ENCODE data around the gene AKAP13. TPM values are rescaled to one million over a fixed set of nuclear protein-coding genes. Genes with fewer than 3 reads are reported as not detected.
"Not testable (repeated sequence)": the region's sequence is repeated elsewhere in the genome, so short reads cannot be mapped to it uniquely, and the experiment has no call there.

AKAP13 gene
- total RNA-seq, 2 experiments from 2014 or later = 85.1 to 104 TPM

DNA sequence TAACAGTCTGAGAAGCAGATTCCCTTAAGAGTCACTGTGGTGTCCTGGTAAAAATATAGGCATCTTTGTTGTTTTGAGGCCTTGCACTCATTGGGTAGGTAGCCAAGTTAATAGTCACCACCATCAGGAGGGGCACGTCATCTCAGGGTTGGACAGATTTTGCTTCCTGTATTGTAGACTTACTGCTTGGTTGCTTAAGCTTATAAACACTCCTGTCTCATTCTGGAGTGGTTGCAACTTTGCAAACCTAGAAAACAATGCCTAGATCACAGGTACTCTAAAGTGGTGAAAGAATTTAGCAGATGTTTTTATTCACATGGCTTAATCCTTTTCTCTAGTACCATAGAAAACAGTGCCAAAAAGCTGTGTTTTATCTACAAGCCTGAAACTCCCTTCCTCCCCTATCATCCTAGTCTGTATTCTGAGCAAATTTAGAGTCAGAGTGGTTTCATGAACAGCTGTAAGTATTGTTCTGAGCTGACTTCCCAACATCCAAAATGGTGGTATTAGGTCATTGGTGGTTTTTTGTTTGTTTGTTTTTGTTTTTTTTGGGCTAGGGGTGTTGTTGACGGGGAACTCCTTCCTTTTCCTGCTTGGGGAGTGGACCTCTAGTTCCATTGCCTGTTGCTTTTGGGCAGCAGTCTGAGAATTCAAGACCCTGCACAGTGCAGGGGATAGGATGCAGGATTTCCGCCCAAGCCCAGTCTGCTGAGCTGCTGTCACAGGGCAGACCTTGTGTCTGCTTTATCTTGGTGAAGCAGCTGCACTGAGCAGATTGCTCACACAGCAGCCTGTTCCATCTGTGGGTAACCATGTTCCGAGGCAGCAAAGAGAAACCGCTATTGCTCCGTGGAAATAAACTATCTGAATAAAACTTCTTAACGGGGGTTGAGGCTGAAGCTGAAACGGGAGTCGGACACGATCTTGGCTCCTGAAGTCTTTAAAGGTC lies 202.0 kb downstream of the AKAP13 start:
- peaks cover 56% of the 10 kb centered on the region for H3K36me3 Mint-ChIP-seq (ENCODE audit: low read depth)
- intact Hi-C loops (cut with DNase I, micrococcal nuclease) = loop anchor here (1.0 to 10.0 kb wide), 20 partner anchors 15 to 600 kb away; partner anchors contain the start of gene PDE8A (in 1 of the 2)
- H3K27me3 Mint-ChIP-seq = no peaks in the 10 kb centered on the region
- CTCF ChIA-PET = interaction anchor here (0.6 to 3.5 kb wide), 14 partner anchors 25 to 286 kb away, joined by 3 to 16 read pairs (median 4); no protein-coding TSS in a partner anchor
- peaks cover 83% of the 10 kb centered on the region for H3K4me1 Mint-ChIP-seq
- peak overlapping the region; percentile 78 for H3K4me3 Mint-ChIP-seq
- ATAC-seq (peak; percentile 72), DNase-seq (peak; percentile 81)
- POLR2A ChIA-PET = interaction anchor here (0.5 to 2.5 kb wide), 15 partner anchors 25 to 226 kb away, joined by 3 to 18 read pairs (median 6); no protein-coding TSS in a partner anchor
- no peaks in the 10 kb centered on the region for H3K9me3 Mint-ChIP-seq (ENCODE audit: low read depth)
- H3K27ac Mint-ChIP-seq = peak overlapping the region; percentile 92

DNA sequence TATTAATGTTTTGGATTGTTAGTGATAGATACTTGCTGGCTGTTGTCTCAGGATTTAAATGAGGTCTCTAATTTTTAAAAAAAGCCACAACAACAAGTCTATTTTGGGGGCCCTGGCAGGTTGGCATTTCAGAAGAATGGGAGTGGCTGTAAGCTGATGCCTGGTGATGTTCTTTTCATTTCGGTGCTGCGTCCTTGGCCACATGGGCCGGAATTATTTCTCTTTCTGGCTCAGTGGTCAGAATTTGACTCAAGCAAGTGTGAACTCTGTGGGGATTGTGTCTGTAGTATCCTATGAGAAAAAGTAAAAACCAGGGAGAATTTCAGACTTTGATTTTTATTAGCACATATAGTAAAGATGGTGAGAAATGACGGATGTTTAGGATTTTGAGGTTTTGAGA lies 203.0 kb downstream of the AKAP13 start:
- no peak for ATAC-seq
- peak; percentile 28 for DNase-seq
- intact Hi-C loops (cut with DNase I, micrococcal nuclease) = loop anchor here (1.0 to 10.0 kb wide), 15 partner anchors 14 to 601 kb away; partner anchors contain the start of gene PDE8A (in 1 of the 2)
- H3K27ac Mint-ChIP-seq = peak overlapping the region; percentile 92
- peaks cover 89% of the 10 kb centered on the region for H3K4me1 Mint-ChIP-seq
- H3K9me3 Mint-ChIP-seq (ENCODE audit: low read depth) = no peaks in the 10 kb centered on the region
- ChIA-PET POLR2A (interaction anchor here (1.0 to 2.5 kb wide), 6 partner anchors 24 to 210 kb away, joined by 3 to 18 read pairs (median 6); no protein-coding TSS in a partner anchor), CTCF (interaction anchor here (0.6 to 3.5 kb wide), 7 partner anchors 38 to 176 kb away, joined by 3 to 16 read pairs (median 3); no protein-coding TSS in a partner anchor)
- peak overlapping the region; percentile 78 for H3K4me3 Mint-ChIP-seq
- peaks cover 64% of the 10 kb centered on the region for H3K36me3 Mint-ChIP-seq (ENCODE audit: low read depth)
- H3K27me3 Mint-ChIP-seq = no peaks in the 10 kb centered on the region

DNA sequence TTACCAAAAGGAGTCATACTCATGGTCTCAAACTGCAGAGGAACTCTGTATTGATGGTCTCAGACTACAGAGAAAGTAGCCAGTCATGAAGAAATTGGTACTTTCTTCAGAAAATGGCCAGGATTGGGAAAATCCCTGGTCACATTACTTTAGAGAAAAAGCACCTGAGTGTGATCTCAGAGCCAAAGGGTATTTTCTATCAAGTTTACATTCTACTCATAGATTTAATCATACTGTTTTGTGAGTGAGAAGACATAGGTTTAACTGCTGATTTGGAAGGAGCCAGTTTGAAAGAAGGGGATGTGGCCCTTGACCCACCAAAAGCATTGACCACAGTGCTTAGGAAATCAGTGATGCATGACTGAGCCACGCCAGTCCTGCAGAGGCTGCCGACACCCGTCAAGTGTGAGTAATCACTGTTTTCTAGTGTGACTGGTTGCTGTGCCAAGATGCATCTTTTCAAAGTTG lies 203.6 kb downstream of the AKAP13 start:
- H3K27me3 Mint-ChIP-seq = no peaks in the 10 kb centered on the region
- peak overlapping the region; percentile 78 for H3K4me3 Mint-ChIP-seq
- peaks cover 70% of the 10 kb centered on the region for H3K36me3 Mint-ChIP-seq (ENCODE audit: low read depth)
- ChIA-PET POLR2A (interaction anchor here (1.5 to 2.5 kb wide), 2 partner anchors 94 to 107 kb away, joined by 4 to 18 read pairs; no protein-coding TSS in a partner anchor), CTCF (interaction anchor here (1.0 to 2.5 kb wide), 3 partner anchors 106 to 176 kb away, joined by 3 to 12 read pairs (median 3); no protein-coding TSS in a partner anchor)
- peak; percentile 11 for ATAC-seq
- H3K4me1 Mint-ChIP-seq = peaks cover 92% of the 10 kb centered on the region
- H3K27ac Mint-ChIP-seq = peak overlapping the region; percentile 92
- DNase-seq = peak; percentile 53
- intact Hi-C loops (cut with DNase I, micrococcal nuclease) = loop anchor here (1.0 to 10.0 kb wide), 16 partner anchors 13 to 602 kb away; partner anchors contain the start of gene PDE8A (in 1 of the 2)
- H3K9me3 Mint-ChIP-seq (ENCODE audit: low read depth) = no peaks in the 10 kb centered on the region

DNA sequence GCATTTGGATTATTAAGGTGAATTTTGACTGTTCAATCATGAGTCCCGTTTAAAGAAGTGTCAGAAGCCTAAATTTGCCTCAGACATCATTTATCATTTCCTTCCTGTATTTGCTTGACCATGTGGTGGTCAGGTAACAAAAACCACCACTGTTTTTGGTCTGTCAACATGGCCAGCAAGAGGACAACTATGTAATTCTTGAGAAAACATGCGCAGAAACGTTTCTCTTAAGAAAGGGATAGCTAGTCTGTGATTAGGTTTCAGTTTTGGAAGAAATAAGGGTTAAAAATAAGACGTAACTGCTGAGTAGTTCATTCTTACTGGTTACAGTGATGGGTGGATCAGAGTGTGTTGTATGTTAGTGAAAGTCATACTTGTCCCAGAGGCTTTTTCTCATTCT lies 204.5 kb downstream of the AKAP13 start:
- CTCF ChIA-PET = interaction anchor here (0.6 to 1.8 kb wide), 5 partner anchors 27 to 145 kb away, joined by 3 to 7 read pairs (median 3); no protein-coding TSS in a partner anchor
- POLR2A ChIA-PET = interaction anchor here (0.7 to 1.7 kb wide), 3 partner anchors 62 to 177 kb away, joined by 3 to 4 read pairs (median 3); no protein-coding TSS in a partner anchor
- Mint-ChIP-seq H3K9me3 (ENCODE audit: low read depth) (no peaks in the 10 kb centered on the region), H3K4me3 (peak overlapping the region; percentile 30), H3K36me3 (ENCODE audit: low read depth) (peaks cover 69% of the 10 kb centered on the region), H3K27ac (peak overlapping the region; percentile 20), H3K4me1 (peaks cover 87% of the 10 kb centered on the region), H3K27me3 (no peaks in the 10 kb centered on the region)
- ATAC-seq (no peak), DNase-seq (no peak)
- intact Hi-C loops (cut with DNase I, micrococcal nuclease) = loop anchor here (1.0 to 10.0 kb wide), 9 partner anchors 62 to 603 kb away; partner anchors contain the start of gene PDE8A (in 1 of the 2)

DNA sequence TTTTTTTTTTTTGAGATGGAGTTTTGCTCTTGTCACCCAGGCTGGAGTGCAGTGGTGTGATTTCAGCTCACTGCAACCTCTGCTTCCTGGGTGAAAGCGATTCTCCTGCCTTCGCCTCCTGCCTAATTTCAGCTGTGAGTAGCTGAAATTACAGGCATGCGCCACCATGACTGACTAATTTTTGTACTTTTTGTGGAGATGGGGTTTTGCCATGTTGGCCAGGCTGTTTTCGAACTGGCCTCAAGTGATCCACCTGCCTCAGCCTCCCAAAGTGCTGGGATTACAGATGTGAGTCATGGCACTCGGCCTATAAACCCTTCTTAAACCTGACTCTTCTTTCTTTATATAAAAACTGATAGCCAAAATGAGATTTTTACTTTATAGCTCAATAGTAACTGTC lies 205.8 kb downstream of the AKAP13 start:
- DNase-seq = peak; percentile 69
- Mint-ChIP-seq H3K36me3 (ENCODE audit: low read depth) (peaks cover 57% of the 10 kb centered on the region), H3K4me1 (peaks cover 81% of the 10 kb centered on the region), H3K4me3 (peak overlapping the region; percentile 10)
- ChIA-PET CTCF (interaction anchor here (0.8 to 1.8 kb wide), 6 partner anchors 28 to 290 kb away, joined by 3 to 7 read pairs (median 4); no protein-coding TSS in a partner anchor), POLR2A (interaction anchor here (0.5 to 1.7 kb wide), 6 partner anchors 61 to 843 kb away, joined by 3 to 5 read pairs (median 3); no protein-coding TSS in a partner anchor)
- H3K27me3 Mint-ChIP-seq; H3K27ac Mint-ChIP-seq; ATAC-seq; H3K9me3 Mint-ChIP-seq (ENCODE audit: low read depth): not testable (repeated sequence)
- intact Hi-C loops (cut with DNase I, micrococcal nuclease) = loop anchor here in 1 of 2 experiments (10.0 kb wide), 2 partner anchors 181 to 271 kb away; no protein-coding TSS in a partner anchor

DNA sequence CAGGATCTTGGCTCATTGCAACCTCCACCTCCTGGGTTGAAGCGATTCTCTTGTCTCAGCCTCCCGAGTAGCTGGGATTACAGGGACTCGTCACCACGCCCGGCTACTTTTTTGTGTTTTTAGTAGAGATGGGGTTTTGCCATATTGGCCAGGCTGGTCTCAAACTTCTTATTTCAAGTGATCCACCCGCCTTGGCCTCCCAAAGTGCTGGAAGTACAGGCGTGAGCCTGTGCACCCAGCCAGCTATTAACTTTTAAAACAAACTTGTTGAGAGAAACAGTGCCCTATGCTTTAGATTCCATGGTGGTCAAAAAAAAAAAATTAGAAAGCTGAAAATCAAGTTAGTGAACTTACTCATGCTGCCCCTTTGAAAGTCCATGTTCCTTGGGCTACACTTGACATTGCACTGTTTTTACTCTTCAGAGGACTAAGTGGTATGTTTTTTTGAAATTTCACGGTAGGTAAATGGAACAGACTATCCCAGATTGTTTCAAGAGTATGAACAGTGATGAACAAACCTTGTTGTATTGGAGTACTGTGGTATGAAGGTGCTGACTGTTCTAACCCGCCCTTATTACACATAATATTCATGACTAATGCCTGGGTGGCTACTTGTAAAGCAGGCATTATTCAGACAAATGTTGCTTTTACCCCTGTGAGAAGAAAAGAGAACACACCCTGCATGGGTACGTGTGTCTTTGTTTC lies 207.5 kb downstream of the AKAP13 start:
- Mint-ChIP-seq H3K9me3 (ENCODE audit: low read depth) (no peaks in the 10 kb centered on the region), H3K27me3 (no peaks in the 10 kb centered on the region), H3K27ac (no peak overlapping the region), H3K4me3 (no peak overlapping the region), H3K4me1 (peaks cover 68% of the 10 kb centered on the region), H3K36me3 (ENCODE audit: low read depth) (peaks cover 46% of the 10 kb centered on the region)
- intact Hi-C loops (cut with DNase I, micrococcal nuclease) = loop anchor here in 1 of 2 experiments (10.0 kb wide), 2 partner anchors 183 to 273 kb away; no protein-coding TSS in a partner anchor
- ChIA-PET POLR2A (no interaction called here), CTCF (interaction anchor here (0.6 to 1.6 kb wide), 2 partner anchors 31 to 59 kb away, joined by 4 read pairs; no protein-coding TSS in a partner anchor)
- no peak for DNase-seq
- ATAC-seq = no peak

DNA sequence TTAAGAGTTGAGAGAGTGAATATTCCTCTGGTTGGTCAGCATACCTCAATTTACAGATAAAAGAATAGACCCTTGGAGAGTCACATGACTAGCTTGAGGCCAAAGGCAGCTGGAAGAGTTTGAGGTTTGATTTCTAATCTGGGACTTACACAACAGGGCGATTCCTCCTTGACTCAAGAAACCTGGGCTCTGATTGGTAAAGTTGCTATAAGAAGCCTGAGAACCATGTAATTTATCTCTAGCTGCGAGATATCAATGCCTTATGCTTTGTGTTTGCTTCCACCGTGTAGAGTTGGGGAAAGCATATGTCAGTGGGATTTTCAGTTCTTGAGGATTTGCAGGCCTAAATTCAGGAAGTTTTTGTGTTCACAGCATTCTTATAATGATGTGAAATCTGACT lies 208.3 kb downstream of the AKAP13 start:
- ATAC-seq = no peak
- Mint-ChIP-seq H3K9me3 (ENCODE audit: low read depth) (no peaks in the 10 kb centered on the region), H3K4me3 (no peak overlapping the region), H3K36me3 (ENCODE audit: low read depth) (peaks cover 39% of the 10 kb centered on the region), H3K4me1 (peaks cover 61% of the 10 kb centered on the region), H3K27me3 (no peaks in the 10 kb centered on the region), H3K27ac (no peak overlapping the region)
- no peak for DNase-seq
- POLR2A ChIA-PET = no interaction called here
- CTCF ChIA-PET = interaction anchor here (0.7 kb wide), 1 partner anchor 27 kb away, joined by 4 read pairs; no protein-coding TSS in a partner anchor
- intact Hi-C loops (cut with DNase I, micrococcal nuclease) = loop anchor here in 1 of 2 experiments (10.0 kb wide), 2 partner anchors 184 to 274 kb away; no protein-coding TSS in a partner anchor

DNA sequence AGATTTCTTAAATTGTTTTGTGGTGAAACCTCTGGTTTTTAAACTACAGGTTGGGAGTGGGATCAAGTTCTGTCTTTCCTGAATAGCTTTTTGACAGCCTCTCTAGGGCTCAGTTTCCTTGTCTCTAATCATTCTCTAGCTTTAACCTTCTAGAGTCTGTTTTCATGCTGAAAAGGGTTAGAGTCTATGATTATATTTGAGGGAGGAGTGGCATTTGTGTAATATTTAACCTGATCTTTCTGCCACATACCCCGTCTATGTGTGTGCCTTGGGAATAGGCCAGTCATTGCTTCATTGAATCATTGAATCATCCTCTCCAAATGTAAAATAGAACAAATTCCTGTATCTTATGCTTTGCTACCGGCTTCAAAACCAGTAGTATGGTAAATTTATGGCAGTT lies 209.4 kb downstream of the AKAP13 start:
- intact Hi-C loops (cut with DNase I, micrococcal nuclease) = loop anchor here in 1 of 2 experiments (10.0 kb wide), 2 partner anchors 185 to 275 kb away; no protein-coding TSS in a partner anchor
- no peak for ATAC-seq
- Mint-ChIP-seq H3K27ac (no peak overlapping the region), H3K27me3 (no peaks in the 10 kb centered on the region), H3K4me1 (peaks cover 61% of the 10 kb centered on the region), H3K9me3 (ENCODE audit: low read depth) (no peaks in the 10 kb centered on the region), H3K36me3 (ENCODE audit: low read depth) (peaks cover 31% of the 10 kb centered on the region), H3K4me3 (no peak overlapping the region)
- ChIA-PET CTCF (interaction anchor here (1.2 kb wide), 1 partner anchor 76 kb away, joined by 3 read pairs; no protein-coding TSS in a partner anchor), POLR2A (no interaction called here)
- no peak for DNase-seq

DNA sequence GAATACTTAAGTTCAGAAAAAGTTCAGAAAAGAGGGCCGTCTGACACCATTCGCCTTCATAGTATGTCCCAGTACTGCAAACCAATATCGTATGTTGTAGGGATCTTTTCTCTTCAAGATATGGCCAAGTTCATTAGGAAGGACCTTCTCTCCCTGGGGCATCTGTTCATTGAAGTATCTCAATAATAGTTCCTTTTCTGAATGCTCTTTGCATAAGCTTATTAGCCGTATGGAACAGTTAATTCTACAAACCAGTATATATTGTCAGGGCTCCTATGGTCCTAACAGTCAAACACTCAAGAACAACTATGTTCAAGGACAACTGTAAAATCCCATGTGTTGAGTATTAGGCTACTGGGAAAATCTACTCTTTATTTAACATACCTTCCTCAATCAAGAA lies 211.2 kb downstream of the AKAP13 start:
- intact Hi-C loops (cut with DNase I, micrococcal nuclease) = no loop called here
- POLR2A ChIA-PET = no interaction called here
- Mint-ChIP-seq H3K4me3 (no peak overlapping the region), H3K4me1 (peaks cover 61% of the 10 kb centered on the region), H3K27ac (no peak overlapping the region), H3K27me3 (no peaks in the 10 kb centered on the region), H3K36me3 (ENCODE audit: low read depth) (peaks cover 34% of the 10 kb centered on the region), H3K9me3 (ENCODE audit: low read depth) (no peaks in the 10 kb centered on the region)
- no peak for ATAC-seq
- CTCF ChIA-PET = interaction anchor here (0.7 to 0.8 kb wide), 2 partner anchors 73 to 301 kb away, joined by 3 read pairs; no protein-coding TSS in a partner anchor
- no peak for DNase-seq

DNA sequence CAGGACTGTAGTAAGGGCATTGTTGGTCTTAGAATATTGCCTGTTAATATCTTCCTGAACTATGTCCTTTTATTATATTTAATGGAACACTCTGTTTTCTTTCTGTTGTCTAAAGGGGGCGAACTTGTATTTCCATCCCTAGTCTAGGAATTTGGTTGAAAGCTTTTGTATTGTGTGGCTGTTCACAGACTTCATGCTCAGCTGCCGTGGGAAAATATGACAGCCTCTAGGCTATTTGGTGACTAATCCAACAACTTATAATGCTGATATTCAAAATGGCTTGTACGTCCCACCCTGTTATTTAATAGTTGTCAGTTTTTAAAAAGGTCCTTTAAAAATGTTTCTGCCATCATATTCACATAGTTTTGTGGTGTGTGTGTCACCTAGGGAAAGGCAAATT lies 211.7 kb downstream of the AKAP13 start:
- Mint-ChIP-seq H3K9me3 (ENCODE audit: low read depth) (no peaks in the 10 kb centered on the region), H3K4me1 (peaks cover 61% of the 10 kb centered on the region), H3K4me3 (no peak overlapping the region), H3K27ac (no peak overlapping the region), H3K36me3 (ENCODE audit: low read depth) (peaks cover 31% of the 10 kb centered on the region), H3K27me3 (no peaks in the 10 kb centered on the region)
- ATAC-seq (no peak), DNase-seq (no peak)
- intact Hi-C loops (cut with DNase I, micrococcal nuclease) = no loop called here
- ChIA-PET CTCF (interaction anchor here (0.7 kb wide), 1 partner anchor 73 kb away, joined by 3 read pairs; no protein-coding TSS in a partner anchor), POLR2A (no interaction called here)

Data from activated CD4-positive, alpha-beta T cell treated with anti-CD3 and anti-CD28 coated beads for 36 hours (primary cell).